GDM1 (cell line): ENCODE measurements around the gene EIF4A2.
A peak's percentile ranks its signal among the peaks of the same experiment; 100 is the strongest.
"Not testable (repeated sequence)": the region's sequence is repeated elsewhere in the genome, so short reads cannot be mapped to it uniquely, and the experiment has no call there.

Experiments
- DNase-seq: peaks from one replicate; lab custom pipeline; 2025; lab: John Stamatoyannopoulos, UW

The EIF4A2 gene

GRCh38 chr3:186818956-186819355 lies 35.6 kb downstream of the EIF4A2 start:
- no peak for DNase-seq

- no peak for DNase-seq
Observed at GRCh38 chr3:186821429-186822387, 38.3 kb downstream of the EIF4A2 start.

GRCh38 chr3:186822388-186822759 lies 39.0 kb downstream of the EIF4A2 start:
- not testable (repeated sequence) for DNase-seq

GRCh38 chr3:186823386-186823785 lies 40.0 kb downstream of the EIF4A2 start:
- DNase-seq: no peak

- no peak for DNase-seq
Observed at GRCh38 chr3:186824430-186825139, 41.2 kb downstream of the EIF4A2 start.

- DNase-seq: no peak
Observed at GRCh38 chr3:186825294-186825821, 42.0 kb downstream of the EIF4A2 start.

- DNase-seq: no peak
Observed at GRCh38 chr3:186825872-186826409, 42.6 kb downstream of the EIF4A2 start.

- no peak for DNase-seq
Observed at GRCh38 chr3:186826410-186826975, 43.1 kb downstream of the EIF4A2 start.

GRCh38 chr3:186826976-186827857 lies 43.8 kb downstream of the EIF4A2 start:
- peak; percentile 78 for DNase-seq

GRCh38 chr3:186828340-186828739 lies 45.0 kb downstream of the EIF4A2 start:
- DNase-seq: no peak

GRCh38 chr3:186831798-186832197 lies 48.4 kb downstream of the EIF4A2 start:
- no peak for DNase-seq

- DNase-seq: no peak
Observed at GRCh38 chr3:186832276-186832675, 48.9 kb downstream of the EIF4A2 start.
